Neural progenitor cell (in vitro differentiated cells): Measurements from ENCODE around the gene KLHL21.

Experiments
- CTCF ChIP-seq: fragments of 200-600 bp; sonication (generic); IDR thresholded peaks from 2 replicates; pipeline ENCODE4 v1.5.1; 2017; ENCODE audit warnings: antibody characterized with exemption, mild to moderate bottlenecking
- EZH2 ChIP-seq: fragments of 200-600 bp; sonication (generic); IDR thresholded peaks from 2 replicates; pipeline ENCODE4 v1.6.1; 2017; ENCODE audit warnings: antibody characterized with exemption, mild to moderate bottlenecking, moderate library complexity

GRCh38 chr1:6581561-6582305 is 20.9 kb downstream of the KLHL21 start:
- TF ChIP-seq EZH2 (no peak), CTCF (no peak)
